GF-D8 (cell line): ENCODE data around the gene PXDN.

ENCODE experiments used
- DNase-seq: peaks from one replicate; lab custom pipeline; 2025; lab: John Stamatoyannopoulos, UW

PXDN gene

GRCh38 chr2:1663621-1664020, 80.7 kb downstream of the PXDN start:
- no peak for DNase-seq

GRCh38 chr2:1662606-1663180, 81.6 kb downstream of the PXDN start:
- no peak for DNase-seq

GRCh38 chr2:1661891-1662605, 82.3 kb downstream of the PXDN start:
- DNase-seq: no peak

- DNase-seq: no peak
Observed at GRCh38 chr2:1660656-1661640, 83.4 kb downstream of the PXDN start.

- DNase-seq: no peak
Observed at GRCh38 chr2:1659951-1660565, 84.3 kb downstream of the PXDN start.

GRCh38 chr2:1658394-1659151, 85.7 kb downstream of the PXDN start:
- no peak for DNase-seq

- DNase-seq: no peak
Observed at GRCh38 chr2:1656961-1657841, 87.1 kb downstream of the PXDN start.

GRCh38 chr2:1656326-1656960, 87.9 kb downstream of the PXDN start:
- DNase-seq: no peak

GRCh38 chr2:1655461-1655860, 88.9 kb downstream of the PXDN start:
- DNase-seq: no peak

GRCh38 chr2:1654696-1655374, 89.5 kb downstream of the PXDN start:
- DNase-seq: no peak

GRCh38 chr2:1653956-1654695, 90.2 kb downstream of the PXDN start:
- no peak for DNase-seq

- no peak for DNase-seq
Observed at GRCh38 chr2:1652034-1652790, 92.1 kb downstream of the PXDN start.

- DNase-seq: no peak
Observed at GRCh38 chr2:1651121-1652033, 92.9 kb downstream of the PXDN start.

GRCh38 chr2:1650085-1650872, 94.0 kb downstream of the PXDN start:
- DNase-seq: no peak

GRCh38 chr2:1649103-1650084, 94.9 kb downstream of the PXDN start:
- no peak for DNase-seq
